HG02623 (cell line): Measurements from ENCODE around the gene ERVK3-1.
"Not testable (repeated sequence)": the region's sequence is repeated elsewhere in the genome, so short reads cannot be mapped to it uniquely, and the experiment has no call there.

ENCODE experiments used
- ATAC-seq: cut with Tn5 transposase; IDR thresholded peaks from one replicate; pipeline ENCODE4 v1.9.1; 2021; ENCODE audit warnings: moderate library complexity; ENCODE audit not compliant: unreplicated experiment

Gene ERVK3-1

DNA sequence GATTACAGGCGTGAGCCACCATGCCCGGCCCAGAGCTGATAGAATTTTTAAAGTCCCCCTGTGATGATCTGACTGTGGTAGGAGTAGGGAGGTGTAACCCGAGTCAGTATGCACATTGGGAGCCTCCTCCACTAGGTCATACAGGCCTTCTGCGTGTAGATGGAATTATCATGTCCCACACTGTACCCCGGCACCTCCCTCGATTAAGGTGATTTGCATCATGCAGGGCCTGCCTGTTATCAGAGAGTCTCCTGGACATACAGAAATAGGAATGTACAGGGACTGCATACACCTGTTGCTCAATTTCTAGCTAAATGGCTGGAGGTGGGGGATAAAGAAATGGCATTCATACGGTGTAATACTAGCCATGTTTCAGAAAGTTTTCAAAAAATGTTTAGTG, 922 bp upstream of the ERVK3-1 start:
- ATAC-seq = no peak

DNA sequence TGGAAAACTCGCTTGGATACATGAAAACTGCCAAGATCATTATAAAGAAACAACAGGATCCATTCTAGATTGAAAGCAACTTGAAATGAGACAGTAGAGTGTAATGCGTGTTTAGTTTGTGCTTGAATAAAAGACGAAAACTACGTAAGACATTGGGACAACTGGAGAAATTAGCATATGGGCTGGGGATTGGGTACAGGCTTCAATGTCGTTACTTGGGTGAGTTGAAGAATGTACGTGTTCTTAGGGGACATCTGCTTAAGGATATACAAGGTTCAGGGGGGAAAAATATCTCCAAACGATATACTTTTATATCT, 471 bp upstream of the ERVK3-1 start:
- no peak for ATAC-seq

DNA sequence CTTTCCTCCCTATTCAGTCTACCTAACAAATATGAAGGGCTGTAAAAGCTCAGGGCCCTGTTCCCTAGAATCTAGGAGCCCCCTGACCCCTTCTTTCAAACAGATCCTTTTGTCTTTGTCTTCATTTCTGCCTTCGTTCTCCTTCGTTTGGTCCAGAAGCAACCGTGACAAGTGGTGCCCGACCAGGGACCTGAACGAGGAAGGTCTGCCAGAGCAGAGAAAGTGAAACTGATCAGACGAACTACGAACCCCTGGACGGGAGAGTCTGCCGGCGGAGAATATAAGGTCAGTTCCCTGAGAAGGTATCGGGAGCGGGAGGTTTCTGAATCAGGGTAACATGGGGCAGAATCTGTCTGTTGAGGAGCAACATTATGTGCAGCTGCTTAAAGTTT, 751 bp downstream of the ERVK3-1 start:
- no peak for ATAC-seq

DNA sequence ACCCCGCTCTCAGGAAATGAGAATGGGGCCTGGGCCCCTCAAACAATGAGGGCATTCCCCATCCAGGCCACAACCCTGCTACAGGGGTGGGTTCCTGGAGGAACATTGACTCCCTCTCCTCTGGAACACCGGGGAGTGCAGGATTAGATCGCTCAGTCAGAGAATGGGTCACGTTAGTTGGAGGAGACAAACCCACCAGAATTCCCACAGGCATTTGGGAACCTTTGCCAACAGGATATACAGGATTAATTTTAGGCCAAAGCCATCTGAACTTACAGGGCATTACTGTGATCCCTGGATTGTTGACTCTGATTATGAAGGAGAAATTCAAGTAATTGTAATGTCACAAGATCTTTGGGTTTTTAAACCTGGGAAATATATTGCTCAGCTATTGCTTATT, 2.6 kb downstream of the ERVK3-1 start:
- ATAC-seq = no peak

DNA sequence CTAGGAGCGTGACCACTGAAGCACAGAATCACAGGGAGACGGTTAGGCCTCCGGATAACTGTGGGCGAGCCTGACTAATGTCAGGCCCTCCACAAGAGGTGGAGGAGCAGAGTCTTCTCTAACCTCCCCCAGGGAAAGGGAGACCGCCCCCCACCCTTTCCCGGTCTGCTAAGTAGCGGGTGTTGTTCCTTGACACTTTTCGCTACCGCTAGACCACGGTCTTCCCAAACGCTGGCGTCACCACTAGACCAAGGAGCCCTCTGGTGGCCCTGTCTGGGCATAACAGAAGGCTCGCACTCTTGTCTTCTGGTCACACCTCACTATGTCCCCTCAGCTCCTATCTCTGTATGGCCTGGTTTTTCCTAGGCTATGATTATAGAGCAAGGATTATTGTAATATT, 5.5 kb downstream of the ERVK3-1 start:
- ATAC-seq = not testable (repeated sequence)

DNA sequence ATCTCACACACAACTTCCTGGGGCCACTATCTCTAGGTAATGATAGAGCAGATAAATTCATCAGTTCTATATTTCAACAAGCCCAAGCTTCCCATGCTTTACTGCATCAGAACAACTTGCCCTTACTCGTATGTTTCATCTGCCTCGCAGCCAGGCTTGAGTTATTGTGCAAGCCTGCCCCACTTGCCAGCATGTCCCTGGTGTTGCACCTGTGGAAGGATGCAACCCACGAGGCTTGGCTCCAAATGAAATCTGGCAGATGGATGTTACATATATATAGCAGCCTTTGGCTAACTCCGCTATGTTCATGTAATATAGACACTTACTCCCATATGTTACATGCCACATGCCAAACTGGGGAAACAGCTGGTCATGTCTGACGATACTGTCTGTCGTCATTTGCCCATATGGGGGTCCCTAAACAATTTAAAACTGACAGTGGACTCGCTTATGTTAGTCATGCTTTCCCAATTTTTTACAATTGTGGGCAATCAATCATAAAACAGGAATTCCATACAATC, 6.2 kb downstream of the ERVK3-1 start:
- no peak for ATAC-seq

DNA sequence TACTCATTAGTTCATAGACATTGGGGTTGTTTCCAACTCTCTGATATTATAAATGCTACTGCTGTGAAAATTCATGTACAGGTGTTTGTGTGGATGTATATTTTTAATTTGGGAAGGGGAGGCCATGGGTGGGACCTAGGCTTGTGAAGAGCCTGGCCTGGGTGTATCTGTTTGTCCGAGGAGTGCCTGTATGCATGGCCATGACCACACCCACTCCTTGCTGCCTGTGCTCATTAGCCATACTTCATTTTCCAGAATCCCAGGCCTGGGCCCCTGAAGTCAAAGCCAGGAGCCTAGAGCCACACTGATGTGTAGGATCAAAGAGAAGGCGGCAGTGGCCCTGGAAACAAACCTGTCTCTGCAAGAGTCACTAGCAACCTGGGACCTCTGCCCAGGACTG, 10.4 kb downstream of the ERVK3-1 start:
- no peak for ATAC-seq

DNA sequence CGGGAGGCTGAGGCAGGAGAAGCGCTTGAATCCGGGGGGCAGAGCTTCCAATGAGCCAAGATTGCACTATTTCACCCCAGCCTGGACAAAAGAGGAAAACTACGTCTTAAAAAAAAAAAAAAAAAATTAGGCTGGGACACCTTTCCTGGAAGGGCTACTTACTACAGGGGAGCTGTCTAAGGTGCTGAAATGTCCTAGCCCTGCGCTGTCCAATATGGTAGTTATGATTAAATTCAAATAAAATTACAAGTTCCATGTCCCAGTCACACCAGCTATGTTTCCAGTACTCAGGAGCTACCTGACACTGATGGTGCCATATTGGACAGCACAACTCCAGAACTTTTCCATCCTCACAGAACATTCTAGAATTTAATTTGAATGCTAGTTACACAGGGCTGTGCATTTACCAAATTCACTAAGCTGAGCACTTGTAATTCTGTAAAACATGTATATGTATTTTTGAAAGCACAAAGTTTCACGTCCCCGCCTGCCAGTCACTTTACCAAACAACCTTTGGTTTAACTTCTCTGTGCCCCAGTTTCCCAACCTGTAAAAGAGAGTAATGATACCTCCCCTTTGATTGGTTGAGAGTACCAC, 12.4 kb downstream of the ERVK3-1 start:
- ATAC-seq = no peak

DNA sequence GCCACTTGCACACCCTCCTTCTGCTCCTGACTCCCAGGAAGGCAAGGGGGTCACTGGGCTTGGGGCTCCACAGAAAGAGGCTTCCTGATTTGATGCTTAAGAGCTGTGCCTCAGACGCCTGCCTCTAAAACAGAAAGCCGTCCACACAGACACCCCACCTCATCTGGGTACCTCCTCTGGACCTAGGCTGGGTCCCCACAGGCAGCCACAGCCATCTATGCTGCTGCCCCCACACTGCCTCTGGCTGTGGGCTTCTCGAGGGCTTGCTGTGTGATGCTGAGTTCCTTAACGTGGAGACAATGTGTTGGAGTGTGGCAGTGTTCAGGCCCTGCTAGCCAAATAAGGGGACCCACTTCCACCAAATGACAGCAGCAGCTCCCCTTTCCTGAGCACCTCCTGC, 13.1 kb downstream of the ERVK3-1 start:
- no peak for ATAC-seq

DNA sequence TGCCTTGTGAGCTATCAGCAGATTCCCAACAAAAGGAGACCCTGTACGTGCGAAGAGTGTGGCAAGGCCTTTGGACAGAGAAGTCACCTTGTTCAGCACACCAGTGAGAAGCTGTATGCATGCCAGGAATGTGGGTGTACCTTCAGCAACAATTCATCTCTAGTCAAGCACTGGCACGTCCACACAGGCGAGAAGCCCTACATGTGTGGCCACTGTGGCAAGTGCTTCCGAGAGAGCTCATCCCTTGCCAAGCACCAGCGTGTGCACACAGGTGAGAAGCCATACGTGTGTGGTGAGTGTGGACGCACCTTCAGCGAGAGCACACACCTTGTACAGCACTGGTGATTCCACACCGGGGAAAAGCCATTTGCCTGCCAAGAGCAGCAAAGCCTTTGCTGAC, 14.1 kb downstream of the ERVK3-1 start:
- ATAC-seq = no peak

DNA sequence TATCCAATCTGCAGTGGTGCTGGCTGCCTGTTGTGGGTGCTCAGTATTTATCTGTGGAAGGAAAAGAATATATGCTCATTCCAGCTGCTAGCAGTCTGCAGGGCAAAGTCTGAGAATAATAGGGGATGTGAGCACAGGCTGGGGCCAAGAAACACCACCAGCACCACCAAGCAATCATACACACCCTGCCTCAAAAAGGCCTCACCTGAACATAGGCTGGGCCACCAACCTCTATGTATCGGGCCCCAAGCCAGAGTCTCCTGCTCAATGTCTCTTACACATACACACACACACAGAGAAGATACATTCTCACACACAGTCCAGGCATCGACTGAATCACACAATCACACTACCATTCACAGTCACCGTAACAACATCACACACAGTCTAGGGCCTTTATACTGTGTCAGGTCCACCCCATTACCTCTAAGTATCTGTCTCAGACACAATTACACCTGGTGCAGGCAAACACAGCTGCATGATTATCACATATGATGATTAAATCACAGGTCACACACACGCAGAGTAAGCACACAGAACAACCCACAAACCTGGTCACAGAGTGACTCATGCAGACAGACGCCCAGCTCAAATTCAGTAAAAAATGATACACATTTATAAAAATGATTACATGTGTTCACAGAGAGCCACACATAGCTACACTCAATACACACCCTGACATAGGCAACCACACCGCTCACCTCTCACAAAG, 20.3 kb downstream of the ERVK3-1 start:
- no peak for ATAC-seq

DNA sequence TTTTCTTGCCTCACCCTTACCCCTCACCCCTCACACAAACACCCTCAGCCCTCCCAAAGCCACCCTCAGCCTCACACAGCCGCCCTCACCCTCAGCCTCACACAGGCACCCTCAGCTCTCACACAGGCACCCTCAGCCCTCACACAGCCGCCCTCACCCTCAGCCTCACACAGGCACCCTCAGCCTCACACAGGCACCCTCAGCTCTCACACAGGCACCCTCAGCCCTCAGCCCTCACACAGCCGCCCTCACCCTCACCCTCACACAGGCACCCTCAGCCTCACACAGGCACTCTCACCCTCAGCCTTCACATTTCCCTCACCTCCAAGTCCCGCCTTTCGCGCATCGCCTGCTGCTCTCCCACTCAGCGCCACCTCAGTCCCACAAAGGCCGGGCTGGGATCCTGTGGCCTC, 21.3 kb downstream of the ERVK3-1 start:
- no peak for ATAC-seq

DNA sequence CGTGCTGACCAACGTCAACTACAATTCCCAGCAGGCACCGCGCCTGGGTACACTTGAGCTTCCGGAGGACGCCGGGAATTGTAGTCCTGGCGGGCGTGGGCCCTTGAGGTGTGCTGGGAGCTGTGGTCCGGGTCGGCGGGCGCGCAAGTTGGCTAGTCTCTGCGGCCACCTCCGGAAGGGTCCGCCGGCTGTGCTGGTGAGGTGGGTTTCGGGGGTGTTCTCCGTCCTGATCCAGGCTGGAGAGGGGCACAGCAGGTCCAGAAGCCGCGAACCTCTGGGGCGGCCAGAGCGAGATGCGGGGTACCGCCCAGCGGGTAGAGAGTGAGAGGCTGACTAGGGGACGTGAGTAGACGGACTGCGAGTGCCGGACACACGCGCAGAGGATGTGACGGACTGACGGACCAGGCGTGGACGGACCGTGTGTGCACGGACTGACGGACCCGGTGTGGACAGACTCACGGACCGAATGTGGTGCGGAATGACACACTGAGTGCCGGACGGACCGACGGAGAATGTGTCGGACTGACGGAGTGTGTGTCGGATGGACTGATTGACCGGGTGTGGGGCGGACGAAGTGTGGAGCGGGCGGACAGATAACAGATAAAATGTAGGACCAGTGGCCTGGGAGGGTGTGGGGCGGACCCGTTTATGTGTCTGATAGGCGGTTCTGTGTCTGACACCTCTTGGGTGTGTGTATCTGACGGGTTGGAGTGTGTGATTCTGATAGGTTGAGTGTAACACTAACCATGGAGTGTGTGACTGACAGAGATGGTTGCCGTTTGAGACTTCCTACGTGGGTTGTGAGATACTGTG, 21.9 kb downstream of the ERVK3-1 start, which contains the start of gene ZSCAN22:
Gene ZSCAN22, plus strand, starts transcription at position 81 of the 813 bp plus-strand sequence. CDS start 7,809 bp downstream, outside the sequence.
- peak; percentile 80 for ATAC-seq

DNA sequence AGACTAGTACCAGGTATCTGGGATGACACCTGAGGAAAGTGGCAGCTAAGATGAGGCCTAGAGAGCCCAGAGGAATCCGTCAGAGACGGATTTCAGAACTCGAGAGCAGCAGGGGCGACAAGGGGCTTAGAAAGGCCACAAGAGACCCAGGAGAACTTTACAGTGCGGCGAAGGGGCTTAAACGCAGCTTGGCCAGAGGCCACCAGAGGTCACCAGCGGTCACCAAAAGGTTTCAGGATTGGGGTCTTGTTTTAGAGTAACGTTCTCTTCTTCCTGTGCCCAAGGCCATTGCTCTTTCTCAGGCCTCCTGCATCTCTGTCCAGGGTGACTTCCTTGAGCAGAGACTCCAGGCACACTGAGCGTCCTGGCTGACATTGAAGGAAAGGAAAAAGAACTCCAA, 23.8 kb downstream of the ERVK3-1 start:
- ATAC-seq = no peak

DNA sequence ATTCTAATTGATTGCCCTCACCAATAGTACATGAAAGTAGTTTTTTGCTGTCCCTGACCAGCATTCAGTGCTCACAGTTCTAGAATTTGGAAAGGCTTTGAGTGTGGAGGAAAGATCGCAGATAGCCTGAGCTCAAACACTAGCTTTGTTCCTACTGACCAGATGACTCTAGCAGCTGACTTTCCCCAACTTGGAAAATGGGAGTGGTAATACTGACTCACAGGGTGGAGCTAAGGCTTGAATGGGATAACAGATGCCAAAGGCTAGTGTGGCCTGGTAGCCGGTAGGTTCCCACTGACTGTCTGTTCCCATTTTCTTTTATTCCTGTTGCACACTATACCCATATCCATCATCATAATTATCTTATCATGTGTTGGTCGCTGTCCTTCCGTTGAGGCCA, 25.3 kb downstream of the ERVK3-1 start:
- ATAC-seq = no peak

DNA sequence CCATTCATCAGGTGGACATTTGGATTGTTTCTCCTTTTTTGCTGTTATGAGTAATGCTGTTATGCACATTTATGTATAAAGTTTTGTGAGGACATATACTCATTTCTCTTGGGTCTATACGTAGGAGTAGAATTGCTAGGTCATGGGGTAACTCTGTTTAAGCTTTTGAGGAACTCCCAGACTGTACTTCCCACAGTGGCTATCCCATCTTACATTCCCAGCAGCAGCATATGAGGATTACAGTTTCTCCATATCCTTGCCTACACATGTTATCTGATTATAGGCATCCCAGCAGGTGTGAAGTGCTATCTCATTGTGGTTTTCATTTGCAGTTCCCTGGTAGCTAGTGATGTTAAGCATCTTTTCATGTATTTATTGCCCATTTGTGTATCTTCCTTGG, 27.5 kb downstream of the ERVK3-1 start:
- ATAC-seq = no peak

DNA sequence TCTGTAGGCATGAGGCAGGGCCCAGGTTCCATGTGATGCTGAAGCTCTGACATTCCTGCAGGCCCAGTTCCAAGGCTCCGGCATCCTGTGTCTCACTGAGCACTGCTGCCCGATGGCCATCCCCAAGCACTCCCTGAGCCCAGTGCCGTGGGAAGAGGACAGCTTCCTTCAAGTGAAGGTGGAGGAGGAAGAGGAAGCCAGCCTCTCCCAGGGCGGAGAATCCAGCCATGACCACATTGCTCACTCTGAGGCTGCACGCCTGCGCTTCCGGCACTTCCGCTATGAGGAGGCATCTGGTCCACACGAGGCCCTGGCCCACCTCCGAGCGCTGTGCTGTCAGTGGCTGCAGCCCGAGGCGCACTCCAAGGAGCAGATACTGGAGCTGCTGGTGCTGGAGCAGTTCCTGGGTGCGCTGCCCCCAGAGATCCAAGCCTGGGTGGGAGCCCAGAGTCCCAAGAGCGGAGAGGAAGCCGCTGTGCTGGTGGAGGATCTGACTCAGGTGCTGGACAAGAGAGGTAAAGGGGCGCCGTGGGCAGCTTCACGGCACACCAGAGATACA, 29.6 kb downstream of the ERVK3-1 start:
- ATAC-seq = no peak

DNA sequence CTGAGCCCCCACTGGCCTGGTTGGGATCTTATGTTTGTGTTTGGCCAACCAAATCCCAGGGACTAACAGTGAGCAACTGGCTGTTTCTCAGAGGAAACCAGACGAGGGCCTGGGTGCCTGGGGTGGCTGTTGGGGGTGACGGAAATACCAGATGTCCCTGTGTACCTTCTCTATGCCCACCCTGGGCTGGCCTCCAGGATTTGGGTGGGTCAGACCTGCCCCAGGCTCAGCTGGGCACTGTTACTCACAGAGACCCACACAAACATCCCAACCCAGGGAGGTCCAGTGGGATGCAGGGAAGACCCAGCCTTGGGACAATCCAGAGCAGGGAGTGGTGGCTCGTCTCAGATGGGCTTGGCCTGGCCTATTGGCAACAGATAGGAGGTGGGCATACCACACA, 30.5 kb downstream of the ERVK3-1 start:
- ATAC-seq = no peak

DNA sequence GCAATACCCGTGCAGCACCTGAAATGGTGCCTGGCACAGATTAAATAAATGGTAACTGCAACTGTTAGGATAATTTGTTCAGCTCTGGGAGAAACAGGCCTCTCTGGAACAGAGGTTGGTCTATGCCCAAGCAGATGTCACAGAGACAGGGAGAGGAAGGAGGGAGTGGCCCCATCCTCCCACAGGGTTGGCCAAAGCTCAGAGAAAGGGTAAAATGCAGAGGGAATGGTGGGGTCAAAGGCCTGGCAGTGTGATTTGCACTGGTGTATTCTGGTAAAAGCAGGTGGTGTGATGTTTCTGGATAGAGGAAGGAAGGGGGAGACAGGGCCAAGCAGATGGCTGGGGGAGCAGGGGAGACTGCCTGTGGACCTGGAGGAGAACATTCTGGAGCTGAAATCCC, 31.0 kb downstream of the ERVK3-1 start:
- ATAC-seq = no peak

DNA sequence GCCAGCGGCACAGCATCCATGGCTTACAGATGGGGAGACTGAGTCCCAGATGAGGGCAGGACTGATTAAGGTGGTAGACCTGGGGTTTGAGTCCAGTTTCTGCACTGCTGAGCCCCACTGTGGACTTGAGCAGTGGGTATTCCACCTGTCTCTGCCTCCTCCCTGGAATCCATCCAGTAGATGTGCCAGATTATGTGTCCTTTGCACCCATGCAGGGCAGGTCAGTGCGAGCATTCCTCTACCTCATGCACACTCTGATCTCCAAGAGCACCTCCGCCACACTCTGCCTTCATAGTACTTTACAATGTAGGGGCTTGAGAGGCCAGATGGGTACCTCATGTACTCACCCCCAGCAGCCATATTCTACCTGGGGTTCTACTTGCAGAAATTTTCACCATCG, 31.6 kb downstream of the ERVK3-1 start:
- ATAC-seq = no peak

DNA sequence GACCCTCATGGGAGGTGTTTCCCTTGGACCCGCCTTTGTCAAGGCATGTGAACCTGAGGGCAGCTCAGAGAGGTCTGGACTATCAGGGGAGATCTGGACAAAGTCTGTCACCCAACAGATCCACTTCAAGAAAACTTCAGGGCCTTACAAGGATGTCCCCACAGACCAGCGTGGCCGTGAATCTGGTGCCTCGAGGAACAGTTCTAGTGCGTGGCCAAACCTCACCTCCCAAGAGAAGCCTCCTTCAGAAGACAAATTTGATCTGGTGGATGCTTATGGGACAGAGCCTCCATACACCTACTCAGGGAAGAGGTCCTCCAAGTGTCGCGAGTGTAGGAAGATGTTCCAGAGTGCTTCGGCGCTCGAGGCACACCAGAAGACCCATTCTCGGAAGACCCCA, 33.2 kb downstream of the ERVK3-1 start:
- ATAC-seq = no peak
